ENCODE data around the gene ZBTB7A.

DNA sequence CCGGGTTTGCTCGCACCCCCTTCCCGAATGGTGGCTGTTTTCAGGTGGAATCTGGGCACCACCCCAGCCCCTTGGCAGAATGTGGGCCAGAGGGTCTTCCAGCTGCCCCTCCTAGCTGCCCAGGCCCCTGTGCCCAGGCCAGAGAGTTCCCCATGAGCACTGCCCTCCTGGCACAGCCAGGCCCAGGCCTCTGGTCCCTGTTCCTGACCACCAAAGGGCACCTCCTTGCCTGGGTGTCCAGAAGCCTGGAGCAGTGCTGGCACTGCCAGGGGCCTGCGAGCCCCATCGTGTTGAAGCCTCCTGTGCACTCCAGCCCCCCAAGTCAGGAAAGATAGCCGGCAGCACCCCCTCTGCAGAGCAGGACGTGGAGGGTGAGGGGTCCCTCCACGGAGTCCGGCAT is 35.7 kb downstream of the ZBTB7A start:
- TF ChIP-seq, protein P1, sequence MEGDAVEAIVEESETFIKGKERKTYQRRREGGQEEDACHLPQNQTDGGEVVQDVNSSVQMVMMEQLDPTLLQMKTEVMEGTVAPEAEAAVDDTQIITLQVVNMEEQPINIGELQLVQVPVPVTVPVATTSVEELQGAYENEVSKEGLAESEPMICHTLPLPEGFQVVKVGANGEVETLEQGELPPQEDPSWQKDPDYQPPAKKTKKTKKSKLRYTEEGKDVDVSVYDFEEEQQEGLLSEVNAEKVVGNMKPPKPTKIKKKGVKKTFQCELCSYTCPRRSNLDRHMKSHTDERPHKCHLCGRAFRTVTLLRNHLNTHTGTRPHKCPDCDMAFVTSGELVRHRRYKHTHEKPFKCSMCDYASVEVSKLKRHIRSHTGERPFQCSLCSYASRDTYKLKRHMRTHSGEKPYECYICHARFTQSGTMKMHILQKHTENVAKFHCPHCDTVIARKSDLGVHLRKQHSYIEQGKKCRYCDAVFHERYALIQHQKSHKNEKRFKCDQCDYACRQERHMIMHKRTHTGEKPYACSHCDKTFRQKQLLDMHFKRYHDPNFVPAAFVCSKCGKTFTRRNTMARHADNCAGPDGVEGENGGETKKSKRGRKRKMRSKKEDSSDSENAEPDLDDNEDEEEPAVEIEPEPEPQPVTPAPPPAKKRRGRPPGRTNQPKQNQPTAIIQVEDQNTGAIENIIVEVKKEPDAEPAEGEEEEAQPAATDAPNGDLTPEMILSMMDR (IDR thresholded peaks at IDR 0.05), result no peak
- TF ChIP-seq ZNF138 (CRISPR knock-in tag; conservative IDR thresholded peaks at IDR 0.05), result no peak
- no peak for TF ChIP-seq ZNF232 (CRISPR knock-in tag; IDR thresholded peaks at IDR 0.05)
